H9 (cell line): ENCODE data around the gene TBATA. TPM values are rescaled to one million over a fixed set of nuclear protein-coding genes. Genes with fewer than 3 reads are reported as not detected.

ENCODE experiments used
- DNase-seq: peaks from one replicate; pipeline ENCODE4 v3.0.0-alpha.2; 2017
- H2AFZ ChIP-seq: one replicate; pipeline ENCODE4 v1.6.1; 2013; ENCODE audit warnings: mild to moderate bottlenecking, low read length, control low read depth, moderate library complexity
- H2AK5ac ChIP-seq: 2 replicates; pipeline ENCODE4 v1.6.1; 2013; ENCODE audit warnings: low read length, control low read depth, mixed read lengths; ENCODE audit not compliant: insufficient read length
- H2BK120ac ChIP-seq: one replicate; pipeline ENCODE4 v1.6.1; 2013; ENCODE audit warnings: low read depth, mild to moderate bottlenecking, low read length, control low read depth, inconsistent platforms; ENCODE audit not compliant: poor library complexity, severe bottlenecking
- H2BK12ac ChIP-seq: 2 replicates; pipeline ENCODE4 v1.6.1; 2013; ENCODE audit warnings: low read length, control low read depth, mixed read lengths, low read depth; ENCODE audit not compliant: insufficient read length
- H2BK15ac ChIP-seq: 2 replicates; pipeline ENCODE4 v1.6.1; 2013; ENCODE audit warnings: low read depth, low read length, control low read depth
- H2BK20ac ChIP-seq: one replicate; pipeline ENCODE4 v1.6.1; 2013; ENCODE audit warnings: low read depth, mild to moderate bottlenecking, low read length, control low read depth, inconsistent platforms; ENCODE audit not compliant: poor library complexity, severe bottlenecking
- H2BK5ac ChIP-seq: 2 replicates; pipeline ENCODE4 v1.6.1; 2013; ENCODE audit warnings: low read length, control low read depth, mixed read lengths; ENCODE audit not compliant: insufficient read length
- H3K14ac ChIP-seq: 2 replicates; pipeline ENCODE4 v1.6.1; 2013; ENCODE audit warnings: low read length, control low read depth; ENCODE audit not compliant: insufficient read depth
- H3K18ac ChIP-seq: 2 replicates; pipeline ENCODE4 v1.6.1; 2013; ENCODE audit warnings: low read depth, mild to moderate bottlenecking, mixed read lengths, low read length, control low read depth; ENCODE audit not compliant: insufficient read length
- H3K23ac ChIP-seq: 2 replicates; pipeline ENCODE4 v1.6.1; 2013; ENCODE audit warnings: low read length, control low read depth, mixed read lengths, low read depth; ENCODE audit not compliant: insufficient read length
- H3K23me2 ChIP-seq: 2 replicates; pipeline ENCODE4 v1.6.1; 2013; ENCODE audit warnings: low read depth, mild to moderate bottlenecking, mixed read lengths, low read length, control low read depth; ENCODE audit not compliant: insufficient read length, poor library complexity, severe bottlenecking
- H3K27ac ChIP-seq: 2 replicates; pipeline ENCODE4 v1.5.1; 2013; ENCODE audit warnings: low read length, control low read depth, mixed read lengths, low read depth; ENCODE audit not compliant: insufficient read length
- H3K27me3 ChIP-seq: 2 replicates; pipeline ENCODE4 v1.6.1; 2013; ENCODE audit warnings: low read length, control low read depth, inconsistent platforms; ENCODE audit not compliant: insufficient read depth
- H3K4ac ChIP-seq: 2 replicates; pipeline ENCODE4 v1.6.1; 2013; ENCODE audit warnings: low read depth, mild to moderate bottlenecking, control low read depth, inconsistent platforms, low read length, moderate library complexity
- H3K4me1 ChIP-seq: 2 replicates; pipeline ENCODE4 v1.6.1; 2013; ENCODE audit warnings: low read length, control low read depth, inconsistent platforms; ENCODE audit not compliant: insufficient read depth
- H3K4me2 ChIP-seq: 2 replicates; pipeline ENCODE4 v1.6.1; 2013; ENCODE audit warnings: low read length, control low read depth, mixed read lengths; ENCODE audit not compliant: insufficient read length, insufficient read depth
- H3K56ac ChIP-seq: 2 replicates; pipeline ENCODE4 v1.6.1; 2013; ENCODE audit warnings: low read depth, mild to moderate bottlenecking, mixed read lengths, low read length, control low read depth; ENCODE audit not compliant: insufficient read length
- H3K79me1 ChIP-seq: 2 replicates; pipeline ENCODE4 v1.6.1; 2013; ENCODE audit warnings: low read depth, mild to moderate bottlenecking, moderate library complexity, low read length, control low read depth, inconsistent platforms; ENCODE audit not compliant: insufficient read depth, poor library complexity, severe bottlenecking
- H3K79me2 ChIP-seq: 2 replicates; pipeline ENCODE4 v1.6.1; 2013; ENCODE audit warnings: low read length, control low read depth, inconsistent platforms; ENCODE audit not compliant: insufficient read depth
- H3K9ac ChIP-seq: 2 replicates; pipeline ENCODE4 v1.6.1; 2013; ENCODE audit warnings: low read length, control low read depth, mixed read lengths; ENCODE audit not compliant: insufficient read length; ENCODE audit errors: extremely low read depth
- H3K9me3 ChIP-seq: one replicate; pipeline ENCODE4 v1.6.1; 2013; ENCODE audit warnings: low read depth, low read length, inconsistent platforms; ENCODE audit not compliant: control insufficient read depth
- H3T11ph ChIP-seq: one replicate; pipeline ENCODE4 v1.6.1; 2013; ENCODE audit warnings: mild to moderate bottlenecking, low read length, control low read depth, inconsistent platforms
- H4K20me1 ChIP-seq: one replicate; pipeline ENCODE4 v1.6.1; 2013; ENCODE audit not compliant: control insufficient read depth, insufficient read length, insufficient read depth
- H4K5ac ChIP-seq: 2 replicates; pipeline ENCODE4 v1.6.1; 2013; ENCODE audit warnings: low read depth, mild to moderate bottlenecking, mixed read lengths, low read length, control low read depth; ENCODE audit not compliant: insufficient read length
- H4K8ac ChIP-seq: replicated peaks from 2 replicates; pipeline ENCODE4 v1.6.1; 2013; ENCODE audit warnings: low read length, control low read depth, mixed read lengths, low read depth; ENCODE audit not compliant: insufficient read length
- H4K91ac ChIP-seq: 2 replicates; pipeline ENCODE4 v1.6.1; 2013; ENCODE audit warnings: low read depth, mild to moderate bottlenecking, moderate library complexity, mixed read lengths, low read length, control low read depth; ENCODE audit not compliant: insufficient read length
- H3K27ac Mint-ChIP-seq, 3 experiments: 2 replicates in 2 of 3; 3 replicates in 1 of 3; pipeline ENCODE4 v1.8.0; 2020 to 2021; ENCODE audit warnings: mixed read lengths in 3 of 3, mild to moderate bottlenecking in 1 of 3, moderate library complexity in 1 of 3
- H3K27me3 Mint-ChIP-seq: 2 replicates; pipeline ENCODE4 v1.8.0; 2021; ENCODE audit warnings: low read depth, mild to moderate bottlenecking, moderate library complexity, mixed read lengths
- H3K36me3 Mint-ChIP-seq, 3 experiments: 2 replicates in 2 of 3; 3 replicates in 1 of 3; pipeline ENCODE4 v1.8.0; 2020 to 2021; ENCODE audit warnings: low read depth in 3 of 3, mixed read lengths in 3 of 3; ENCODE audit not compliant: insufficient read depth in 1 of 3
- H3K4me1 Mint-ChIP-seq, 2 experiments: 2 replicates each; pipeline ENCODE4 v1.8.0; 2020; ENCODE audit warnings: mixed read lengths in 2 of 2
- H3K4me3 Mint-ChIP-seq, 2 experiments: 2 replicates in 1 of 2; 3 replicates in 1 of 2; pipeline ENCODE4 v1.8.0; 2020 to 2021; ENCODE audit warnings: mild to moderate bottlenecking in 2 of 2, mixed read lengths in 2 of 2, moderate library complexity in 1 of 2
- H3K9me3 Mint-ChIP-seq, 2 experiments: 2 replicates in 1 of 2; 3 replicates in 1 of 2; pipeline ENCODE4 v1.8.0; 2020; ENCODE audit warnings: mild to moderate bottlenecking in 2 of 2, mixed read lengths in 2 of 2, moderate library complexity in 1 of 2
- WGBS: extraction: QIAGEN DNeasy Blood & Tissue Kit; methylation state at CpG from one replicate; pipeline ENCODE4 v1.1.7; 2013; ENCODE audit warnings: missing lambda C conversion rate, low lambda C conversion rate, mixed read lengths; ENCODE audit not compliant: insufficient read length; ENCODE audit errors: extremely low coverage; 5-methylcytosine and 5-hydroxymethylcytosine counted together
- total RNA-seq: library from RNA; stranded (reverse); gene quantifications from 2 replicates; pipeline ENCODE4 v1.2.1, GENCODE V29; 2021
- TF ChIP-seq, protein P1 (sequence below): fragments of 200-600 bp; sonication (generic); conservative IDR thresholded peaks from 3 replicates; pipeline ENCODE4 v1.8.0; 2021; ENCODE audit warnings: antibody characterized with exemption, mild to moderate bottlenecking

Gene TBATA
- total RNA-seq, 1 experiment from 2014 or later: not detected

- Histone ChIP-seq H3K27me3 (no peaks in the 10 kb centered on the region), H3K4ac (no peak overlapping the region), H2BK20ac (no peak overlapping the region), H4K5ac (no peak overlapping the region), H3K56ac (no peak overlapping the region), H3K18ac (no peak overlapping the region), H3K79me2 (no peaks in the 10 kb centered on the region), H3K14ac (no peak overlapping the region), H2BK12ac (no peak overlapping the region), H3K79me1 (no peaks in the 10 kb centered on the region), H2BK15ac (no peak overlapping the region), H3K9ac (no peak overlapping the region), H3K27ac (no peak overlapping the region), H3K23me2 (no peaks in the 10 kb centered on the region), H3T11ph (no peak overlapping the region), H3K23ac (no peak overlapping the region), H3K9me3 (no peaks in the 10 kb centered on the region), H2AFZ (no peak overlapping the region), H3K4me2 (no peak overlapping the region), H3K4me1 (no peaks in the 10 kb centered on the region), H2BK5ac (no peak overlapping the region), H4K91ac (no peak overlapping the region), H4K20me1 (no peaks in the 10 kb centered on the region), H2AK5ac (no peak overlapping the region), H4K8ac (no peak overlapping the region), H2BK120ac (no peak overlapping the region)
- H3K36me3 Mint-ChIP-seq: no peaks in the 10 kb centered on the region
- peaks cover 0 to under 1% of the 10 kb centered on the region in 2 experiments; a peak in 2 of 4 replicates for H3K4me1 Mint-ChIP-seq
- WGBS: no CpG with 5 or more reads among the region's 5 CpGs
- no peak overlapping the region for H3K27ac Mint-ChIP-seq
- H3K4me3 Mint-ChIP-seq: no peak overlapping the region
- H3K9me3 Mint-ChIP-seq: no peaks in the 10 kb centered on the region
- TF ChIP-seq, protein P1, sequence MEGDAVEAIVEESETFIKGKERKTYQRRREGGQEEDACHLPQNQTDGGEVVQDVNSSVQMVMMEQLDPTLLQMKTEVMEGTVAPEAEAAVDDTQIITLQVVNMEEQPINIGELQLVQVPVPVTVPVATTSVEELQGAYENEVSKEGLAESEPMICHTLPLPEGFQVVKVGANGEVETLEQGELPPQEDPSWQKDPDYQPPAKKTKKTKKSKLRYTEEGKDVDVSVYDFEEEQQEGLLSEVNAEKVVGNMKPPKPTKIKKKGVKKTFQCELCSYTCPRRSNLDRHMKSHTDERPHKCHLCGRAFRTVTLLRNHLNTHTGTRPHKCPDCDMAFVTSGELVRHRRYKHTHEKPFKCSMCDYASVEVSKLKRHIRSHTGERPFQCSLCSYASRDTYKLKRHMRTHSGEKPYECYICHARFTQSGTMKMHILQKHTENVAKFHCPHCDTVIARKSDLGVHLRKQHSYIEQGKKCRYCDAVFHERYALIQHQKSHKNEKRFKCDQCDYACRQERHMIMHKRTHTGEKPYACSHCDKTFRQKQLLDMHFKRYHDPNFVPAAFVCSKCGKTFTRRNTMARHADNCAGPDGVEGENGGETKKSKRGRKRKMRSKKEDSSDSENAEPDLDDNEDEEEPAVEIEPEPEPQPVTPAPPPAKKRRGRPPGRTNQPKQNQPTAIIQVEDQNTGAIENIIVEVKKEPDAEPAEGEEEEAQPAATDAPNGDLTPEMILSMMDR: no peak
- H3K27me3 Mint-ChIP-seq: no peaks in the 10 kb centered on the region; the same call in 1 of the 2 replicates
- no peak for DNase-seq
Measured at GRCh38 chr10:70784016-70784415, 1.2 kb downstream of the TBATA start.
